Endothelial cell (in vitro differentiated cells): ENCODE results near the gene ZSWIM5. TPM values are rescaled to one million over a fixed set of nuclear protein-coding genes. Genes with fewer than 3 reads are reported as not detected.
"Not testable (repeated sequence)": the region's sequence is repeated elsewhere in the genome, so short reads cannot be mapped to it uniquely, and the experiment has no call there.

Experiments
- DNase-seq: peaks from one replicate; pipeline ENCODE4 v3.0.0; 2021; ENCODE audit warnings: low spot score
- H3K27ac Mint-ChIP-seq: one replicate; pipeline ENCODE4 v1.8.0; 2021; ENCODE audit warnings: mixed read lengths, inconsistent platforms; ENCODE audit not compliant: unreplicated experiment
- H3K27me3 Mint-ChIP-seq: one replicate; pipeline ENCODE4 v1.8.0; 2021; ENCODE audit warnings: mild to moderate bottlenecking, moderate library complexity, mixed read lengths, inconsistent platforms; ENCODE audit not compliant: unreplicated experiment
- H3K36me3 Mint-ChIP-seq: one replicate; pipeline ENCODE4 v1.8.0; 2021; ENCODE audit warnings: mild to moderate bottlenecking, low read depth, mixed read lengths, inconsistent platforms; ENCODE audit not compliant: unreplicated experiment
- H3K4me1 Mint-ChIP-seq: one replicate; pipeline ENCODE4 v1.8.0; 2021; ENCODE audit warnings: mild to moderate bottlenecking, mixed read lengths, inconsistent platforms; ENCODE audit not compliant: unreplicated experiment
- H3K4me3 Mint-ChIP-seq: one replicate; pipeline ENCODE4 v1.8.0; 2021; ENCODE audit warnings: mild to moderate bottlenecking, mixed read lengths, inconsistent platforms; ENCODE audit not compliant: unreplicated experiment
- H3K9me3 Mint-ChIP-seq: one replicate; pipeline ENCODE4 v1.8.0; 2021; ENCODE audit warnings: mixed read lengths, inconsistent platforms; ENCODE audit not compliant: unreplicated experiment
- total RNA-seq: library from RNA; stranded (reverse); fragmentation: NEBNext Ultra II Directional; extraction: Animal tissue kit (Norgen Biotek cat#: 25700); gene quantifications from one replicate; pipeline ENCODE4 v1.2.1, GENCODE V29; 2021; ENCODE audit not compliant: unreplicated experiment
- TF ChIP-seq, protein P1 (sequence below): fragments of 200-600 bp; sonication (generic); IDR thresholded peaks from one replicate; pipeline ENCODE4 v1.5.0; 2021; ENCODE audit warnings: antibody characterized with exemption; ENCODE audit not compliant: unreplicated experiment

ZSWIM5 gene
- total RNA-seq, 1 donor from 2014 or later = 6.6 TPM

GRCh38 chr1:45093334-45093733 is 113.1 kb downstream of the ZSWIM5 start:
- Mint-ChIP-seq H3K27ac (no peak overlapping the region), H3K9me3 (no peaks in the 10 kb centered on the region), H3K4me3 (no peak overlapping the region), H3K27me3 (no peaks in the 10 kb centered on the region), H3K36me3 (no peaks in the 10 kb centered on the region), H3K4me1 (no peaks in the 10 kb centered on the region)
- TF ChIP-seq, protein P1, sequence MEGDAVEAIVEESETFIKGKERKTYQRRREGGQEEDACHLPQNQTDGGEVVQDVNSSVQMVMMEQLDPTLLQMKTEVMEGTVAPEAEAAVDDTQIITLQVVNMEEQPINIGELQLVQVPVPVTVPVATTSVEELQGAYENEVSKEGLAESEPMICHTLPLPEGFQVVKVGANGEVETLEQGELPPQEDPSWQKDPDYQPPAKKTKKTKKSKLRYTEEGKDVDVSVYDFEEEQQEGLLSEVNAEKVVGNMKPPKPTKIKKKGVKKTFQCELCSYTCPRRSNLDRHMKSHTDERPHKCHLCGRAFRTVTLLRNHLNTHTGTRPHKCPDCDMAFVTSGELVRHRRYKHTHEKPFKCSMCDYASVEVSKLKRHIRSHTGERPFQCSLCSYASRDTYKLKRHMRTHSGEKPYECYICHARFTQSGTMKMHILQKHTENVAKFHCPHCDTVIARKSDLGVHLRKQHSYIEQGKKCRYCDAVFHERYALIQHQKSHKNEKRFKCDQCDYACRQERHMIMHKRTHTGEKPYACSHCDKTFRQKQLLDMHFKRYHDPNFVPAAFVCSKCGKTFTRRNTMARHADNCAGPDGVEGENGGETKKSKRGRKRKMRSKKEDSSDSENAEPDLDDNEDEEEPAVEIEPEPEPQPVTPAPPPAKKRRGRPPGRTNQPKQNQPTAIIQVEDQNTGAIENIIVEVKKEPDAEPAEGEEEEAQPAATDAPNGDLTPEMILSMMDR = no peak
- DNase-seq = no peak

- no peak for DNase-seq
- Mint-ChIP-seq H3K27me3 (no peaks in the 10 kb centered on the region), H3K4me3 (no peak overlapping the region), H3K36me3 (no peaks in the 10 kb centered on the region), H3K27ac (no peak overlapping the region), H3K4me1 (no peaks in the 10 kb centered on the region), H3K9me3 (no peaks in the 10 kb centered on the region)
- TF ChIP-seq, protein P1 = no peak
These were observed 116.7 kb downstream of the ZSWIM5 start for GRCh38 chr1:45089711-45090110.

DNA sequence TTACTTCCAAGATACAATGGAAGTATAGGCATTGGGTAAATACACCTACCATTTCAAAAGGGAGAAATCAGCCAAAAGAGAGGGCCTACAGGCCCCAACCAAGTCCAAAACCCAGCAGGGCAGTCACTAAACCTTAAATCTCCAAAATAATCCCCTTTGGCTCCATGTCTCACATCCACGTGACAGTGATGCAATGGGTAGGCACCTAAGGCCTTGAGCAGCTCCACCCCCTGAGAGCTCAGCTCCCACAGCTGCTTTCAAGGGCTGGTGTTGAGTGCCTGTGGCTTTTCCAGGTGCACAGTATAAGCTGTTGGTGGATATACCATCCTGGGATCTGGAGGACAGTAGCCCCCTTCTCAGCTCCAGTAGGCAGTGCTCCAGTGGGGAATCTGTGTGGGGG is 121.8 kb downstream of the ZSWIM5 start:
- H3K4me3 Mint-ChIP-seq = peak overlapping the region; percentile 1

DNA sequence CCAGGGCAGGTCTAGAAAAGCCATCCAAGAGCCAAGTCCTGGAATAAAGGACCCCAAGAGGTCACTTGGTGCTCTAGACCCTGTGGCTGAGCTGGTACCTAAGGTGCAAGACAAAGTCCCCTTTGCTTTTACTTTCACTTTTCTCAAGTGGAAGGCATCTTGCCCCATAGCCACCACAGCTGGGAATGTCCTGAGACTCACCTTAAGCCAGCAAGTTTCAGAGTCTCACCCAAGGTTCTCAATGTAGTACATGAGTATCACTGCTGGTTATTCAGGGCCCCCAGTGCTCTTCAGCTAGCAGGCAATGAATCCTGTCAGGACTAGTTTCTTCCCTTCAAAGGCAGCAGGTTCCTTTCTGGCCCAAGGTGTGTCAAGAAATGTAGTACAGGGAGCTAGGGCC is 126.9 kb downstream of the ZSWIM5 start:
- Mint-ChIP-seq H3K4me1 (no peaks in the 10 kb centered on the region), H3K27ac (no peak overlapping the region), H3K27me3 (peaks cover 5% of the 10 kb centered on the region), H3K36me3 (peaks cover 30% of the 10 kb centered on the region), H3K4me3 (no peak overlapping the region), H3K9me3 (no peaks in the 10 kb centered on the region)
- DNase-seq = no peak
- TF ChIP-seq, protein P1 = no peak

More for the DNA sequence above, 121.8 kb downstream of the ZSWIM5 start:
- no peak for DNase-seq
- Mint-ChIP-seq H3K27me3 (no peaks in the 10 kb centered on the region), H3K27ac (no peak overlapping the region), H3K36me3 (peaks cover 21% of the 10 kb centered on the region), H3K9me3 (no peaks in the 10 kb centered on the region), H3K4me1 (no peaks in the 10 kb centered on the region)
- TF ChIP-seq, protein P1 = no peak

DNA sequence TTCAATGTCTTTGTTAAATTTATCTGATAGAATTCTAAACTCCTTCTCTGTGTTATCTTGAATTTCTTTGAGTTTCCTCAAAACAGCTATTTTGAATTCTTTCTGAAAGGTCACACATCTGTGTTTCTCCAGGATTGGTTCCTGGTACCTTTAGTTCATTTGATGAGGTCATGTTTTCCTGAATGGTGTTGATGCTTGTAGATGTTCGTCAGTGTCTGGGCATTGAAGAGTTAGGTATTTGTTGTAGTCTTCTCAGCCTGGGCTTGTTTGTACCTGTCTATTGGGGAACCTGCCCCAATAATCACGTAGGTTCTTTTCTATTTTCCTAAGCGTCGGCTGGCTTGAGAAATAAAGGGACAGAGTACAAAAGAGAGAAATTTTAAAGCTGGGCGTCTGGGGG is 129.4 kb downstream of the ZSWIM5 start:
- not testable (repeated sequence) for H3K27ac Mint-ChIP-seq, H3K4me3 Mint-ChIP-seq, DNase-seq, H3K4me1 Mint-ChIP-seq, H3K27me3 Mint-ChIP-seq, H3K9me3 Mint-ChIP-seq
- peaks cover 17% of the 10 kb centered on the region for H3K36me3 Mint-ChIP-seq

DNA sequence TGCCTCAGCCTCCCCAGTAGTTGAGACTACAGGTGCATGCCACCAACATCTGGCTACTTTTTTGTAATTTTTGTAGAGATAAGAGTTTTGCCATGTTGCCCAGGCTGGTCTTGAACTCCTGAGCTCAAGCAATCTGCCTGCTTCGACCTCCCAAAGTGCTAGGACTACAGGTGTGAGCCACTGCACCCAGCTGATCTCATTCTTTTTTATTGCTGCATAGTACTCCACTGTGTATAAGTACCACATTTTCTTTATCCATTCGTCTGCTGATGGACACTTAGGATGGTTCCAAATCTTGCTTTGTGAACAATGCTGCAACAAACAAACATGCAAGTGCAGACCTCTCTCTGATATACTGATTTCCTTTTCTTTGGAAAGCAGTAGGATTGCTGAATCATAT is 134.8 kb downstream of the ZSWIM5 start:
- H3K9me3 Mint-ChIP-seq = no peaks in the 10 kb centered on the region

More for the DNA sequence above, 134.8 kb downstream of the ZSWIM5 start:
- H3K4me1 Mint-ChIP-seq = no peaks in the 10 kb centered on the region
- H3K36me3 Mint-ChIP-seq = peaks cover under 1% of the 10 kb centered on the region
- H3K27ac Mint-ChIP-seq = no peak overlapping the region
- H3K4me3 Mint-ChIP-seq = no peak overlapping the region
- DNase-seq = no peak
- H3K27me3 Mint-ChIP-seq = no peaks in the 10 kb centered on the region
- TF ChIP-seq, protein P1 = no peak
